ENCODE measurements around the gene RUNX1. TPM values are rescaled to one million over a fixed set of nuclear protein-coding genes. Genes with fewer than 3 reads are reported as not detected.

The RUNX1 gene
- polyA plus RNA-seq, 3 donors, result 6.2 to 49.7 (median 8.7) TPM

- Histone ChIP-seq H3K27ac (ENCODE audit: low read depth in 1 of 2, low read length in 2 of 2) (no peak overlapping the region), H2AFZ (ENCODE audit: insufficient read depth, low read depth, low read length, poor library complexity, severe bottlenecking) (no peak overlapping the region), H3K4me1 (ENCODE audit: control insufficient read depth in 1 of 2, insufficient read depth in 2 of 2, low read length in 2 of 2) (no peaks in the 10 kb centered on the region), H3K9me3 (replicated peaks in 1 of 2; ENCODE audit: control insufficient read depth in 1 of 2, insufficient read depth in 1 of 2, low read length in 2 of 2) (peaks cover 6 to 9% of the 10 kb centered on the region in 2 donors), H3K4me2 (replicated peaks; ENCODE audit: extremely low read depth, low read length, poor library complexity, severe bottlenecking) (no peak overlapping the region), H3K36me3 (replicated peaks in 1 of 2; ENCODE audit: control insufficient read depth in 1 of 2, insufficient read depth in 2 of 2, low read length in 2 of 2) (no peaks in the 10 kb centered on the region), H4K20me1 (ENCODE audit: insufficient read depth, low read length) (no peaks in the 10 kb centered on the region), H3K4me3 (replicated peaks in 1 of 3; ENCODE audit: low read depth in 2 of 3, low read length in 3 of 3) (no peak overlapping the region), H3K9ac (ENCODE audit: insufficient read depth, low read length, poor library complexity, severe bottlenecking) (no peak overlapping the region), H3K27me3 (ENCODE audit: control insufficient read depth in 2 of 2, insufficient read depth in 2 of 2, low read length in 2 of 2) (no peaks in the 10 kb centered on the region), H3K79me2 (ENCODE audit: insufficient read depth, low read length) (no peaks in the 10 kb centered on the region)
- no peaks in the 10 kb centered on the region for H3K36me3 Mint-ChIP-seq
- peaks cover 6 to 10% (median 9%) of the 10 kb centered on the region in 3 donors for H3K27me3 Mint-ChIP-seq (ENCODE audit: low read depth in 3 of 3)
- DNase-seq, result no peak
- peaks cover 8 to 18% (median 13%) of the 10 kb centered on the region in 7 donors for H3K9me3 Mint-ChIP-seq
- no peak overlapping the region for H3K27ac Mint-ChIP-seq
- H3K4me1 Mint-ChIP-seq, result no peaks in the 10 kb centered on the region
- no peak for TF ChIP-seq CTCF (IDR thresholded peaks at IDR 0.05)
- intact Hi-C loops (cut with micrococcal nuclease), result no loop called here
- 0% methylated on average over 1 of the region's 2 CpGs for WGBS (ENCODE audit: insufficient coverage)
- no peak overlapping the region for H3K4me3 Mint-ChIP-seq
Observed at GRCh38 chr21:34779860-34780259, 269.2 kb downstream of the RUNX1 start.

GRCh38 chr21:34775793-34776192 lies 273.3 kb downstream of the RUNX1 start:
- Histone ChIP-seq H3K9me3 (replicated peaks in 1 of 2; ENCODE audit: control insufficient read depth in 1 of 2, insufficient read depth in 1 of 2, low read length in 2 of 2) (peaks cover 6 to 8% of the 10 kb centered on the region in 2 donors), H2AFZ (ENCODE audit: insufficient read depth, low read depth, low read length, poor library complexity, severe bottlenecking) (no peak overlapping the region), H3K4me2 (replicated peaks; ENCODE audit: extremely low read depth, low read length, poor library complexity, severe bottlenecking) (no peak overlapping the region), H3K36me3 (replicated peaks in 1 of 2; ENCODE audit: control insufficient read depth in 1 of 2, insufficient read depth in 2 of 2, low read length in 2 of 2) (no peaks in the 10 kb centered on the region), H4K20me1 (ENCODE audit: insufficient read depth, low read length) (no peaks in the 10 kb centered on the region), H3K9ac (ENCODE audit: insufficient read depth, low read length, poor library complexity, severe bottlenecking) (no peak overlapping the region), H3K27me3 (ENCODE audit: control insufficient read depth in 2 of 2, insufficient read depth in 2 of 2, low read length in 2 of 2) (no peaks in the 10 kb centered on the region), H3K4me1 (ENCODE audit: control insufficient read depth in 1 of 2, insufficient read depth in 2 of 2, low read length in 2 of 2) (no peaks in the 10 kb centered on the region), H3K4me3 (replicated peaks in 1 of 3; ENCODE audit: low read depth in 2 of 3, low read length in 3 of 3) (no peak overlapping the region), H3K27ac (ENCODE audit: low read depth in 1 of 2, low read length in 2 of 2) (no peak overlapping the region), H3K79me2 (ENCODE audit: insufficient read depth, low read length) (no peaks in the 10 kb centered on the region)
- WGBS (ENCODE audit: insufficient coverage), result 100% methylated on average over 3 of the region's 7 CpGs
- Mint-ChIP-seq H3K4me1 (no peaks in the 10 kb centered on the region), H3K27me3 (ENCODE audit: low read depth in 3 of 3) (peaks cover 6 to 12% (median 11%) of the 10 kb centered on the region in 3 donors), H3K36me3 (no peaks in the 10 kb centered on the region), H3K27ac (no peak overlapping the region), H3K4me3 (no peak overlapping the region), H3K9me3 (peaks cover 8 to 19% (median 10%) of the 10 kb centered on the region in 7 donors)
- intact Hi-C loops (cut with micrococcal nuclease), result no loop called here
- no peak for TF ChIP-seq CTCF (IDR thresholded peaks at IDR 0.05)
- DNase-seq, result no peak
